Measurements from ENCODE around the gene TMEM141. TPM values are rescaled to one million over a fixed set of nuclear protein-coding genes. Genes with fewer than 3 reads are reported as not detected.
A peak's percentile ranks its signal among the peaks of the same experiment; 100 is the strongest.

TMEM141 gene
- total RNA-seq = 10 to 100 TPM; 28.1 to 33.9 TPM
- long read RNA-seq, donor 1, partial matches to known transcripts = 0 of 1 reads
- long read RNA-seq, donor 1, other reads (novel, unspliced or antisense) = 0 of 1 reads
- long read RNA-seq, donor 2, transcript TMEM141-201 (5 exons, 768 nt) = major isoform, 10 of 12 reads
- long read RNA-seq, donor 2, partial matches to known transcripts = 0 of 12 reads
- long read RNA-seq, donor 2, other reads (novel, unspliced or antisense) = 0 of 12 reads

GRCh38 chr9:136790640-136791515 lies at the start of gene TMEM141:
Gene TMEM141, plus strand, starts transcription at chr9:136791344. Its CDS starts 27 bp downstream, at chr9:136791371.
- DNase-seq (ENCODE audit: low spot score) = peak; percentile 100
- intact Hi-C loops (cut with DNase I) = loop anchor here in 1 of 2 donors (5.0 kb wide), 1 partner anchor 151 kb away; the partner anchor contains the start of gene FBXW5

- intact Hi-C loops (cut with DNase I) = no loop called here
- no peak for DNase-seq (ENCODE audit: low spot score)
Observed at GRCh38 chr9:136741883-136742571, 49.1 kb upstream of the TMEM141 start.

- DNase-seq (ENCODE audit: low spot score) = no peak
- intact Hi-C loops (cut with DNase I) = no loop called here
Observed at GRCh38 chr9:136742591-136743391, 48.4 kb upstream of the TMEM141 start, which contains the start of gene LCN10. Gene LCN10, minus strand, starts transcription at chr9:136742940. Its CDS starts 37 bp downstream, at chr9:136742903.

- intact Hi-C loops (cut with DNase I) = no loop called here
- no peak for DNase-seq (ENCODE audit: low spot score)
Observed at GRCh38 chr9:136743639-136744211, 47.4 kb upstream of the TMEM141 start.

- DNase-seq (ENCODE audit: low spot score) = no peak
- intact Hi-C loops (cut with DNase I) = loop anchor here in 1 of 2 donors (1.0 kb wide), 1 partner anchor 26 kb away; no protein-coding TSS in a partner anchor
Observed at GRCh38 chr9:136744773-136745172, 46.4 kb upstream of the TMEM141 start.

- no peak for DNase-seq (ENCODE audit: low spot score)
- intact Hi-C loops (cut with DNase I) = loop anchor here in 1 of 2 donors (1.0 kb wide), 1 partner anchor 25 kb away; no protein-coding TSS in a partner anchor
Observed at GRCh38 chr9:136745389-136746154, 45.6 kb upstream of the TMEM141 start.

GRCh38 chr9:136746155-136746490 lies 45.0 kb upstream of the TMEM141 start:
- no peak for DNase-seq (ENCODE audit: low spot score)
- intact Hi-C loops (cut with DNase I) = no loop called here

GRCh38 chr9:136746621-136747020 lies 44.5 kb upstream of the TMEM141 start:
- DNase-seq (ENCODE audit: low spot score) = no peak
- intact Hi-C loops (cut with DNase I) = no loop called here

DNA sequence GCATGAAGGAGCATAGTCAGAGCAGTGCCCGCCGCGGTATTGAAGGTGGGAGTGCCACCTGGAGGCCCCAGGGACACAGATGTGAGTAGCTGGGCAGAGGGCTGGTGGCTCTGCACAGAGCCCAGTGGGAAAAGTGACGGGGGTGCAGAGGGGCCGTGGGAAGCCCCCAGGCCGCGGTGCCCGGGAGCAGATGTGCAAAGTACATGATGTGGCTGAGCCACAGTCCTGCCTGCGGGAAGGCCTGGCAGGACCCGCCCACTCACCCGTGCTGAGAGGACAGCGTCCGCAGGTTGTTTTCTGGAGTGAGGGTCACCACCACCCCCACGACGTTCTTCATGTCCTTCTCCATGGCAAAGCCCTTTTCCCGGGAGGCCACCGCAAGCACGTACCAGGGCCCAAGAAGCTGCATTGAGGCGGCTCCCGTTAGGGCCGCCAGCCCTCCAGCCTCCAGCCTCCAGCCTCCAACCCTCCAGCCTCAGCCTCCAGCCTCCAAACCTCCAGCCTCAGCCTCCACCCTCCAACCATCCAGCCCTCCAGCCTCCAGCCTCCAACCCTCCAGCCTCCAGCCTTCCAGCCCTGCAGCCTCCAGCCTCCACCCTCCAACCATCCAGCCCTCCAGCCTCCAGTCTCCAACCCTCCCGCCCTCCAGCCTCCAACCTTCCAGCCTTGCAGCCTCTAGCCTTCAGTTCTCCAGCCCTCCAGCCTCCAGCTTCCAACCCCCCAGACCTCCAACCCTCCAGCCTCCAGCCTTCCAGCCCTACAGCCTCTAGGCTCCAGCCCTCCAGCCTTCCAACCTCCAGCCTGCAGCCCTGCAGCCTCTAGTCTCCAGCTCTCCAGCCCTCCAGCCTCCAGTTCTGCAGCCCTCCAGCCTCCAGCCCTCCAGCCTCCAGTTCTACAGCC lies 43.7 kb upstream of the TMEM141 start:
- no peak for DNase-seq (ENCODE audit: low spot score)
- intact Hi-C loops (cut with DNase I) = no loop called here

DNA sequence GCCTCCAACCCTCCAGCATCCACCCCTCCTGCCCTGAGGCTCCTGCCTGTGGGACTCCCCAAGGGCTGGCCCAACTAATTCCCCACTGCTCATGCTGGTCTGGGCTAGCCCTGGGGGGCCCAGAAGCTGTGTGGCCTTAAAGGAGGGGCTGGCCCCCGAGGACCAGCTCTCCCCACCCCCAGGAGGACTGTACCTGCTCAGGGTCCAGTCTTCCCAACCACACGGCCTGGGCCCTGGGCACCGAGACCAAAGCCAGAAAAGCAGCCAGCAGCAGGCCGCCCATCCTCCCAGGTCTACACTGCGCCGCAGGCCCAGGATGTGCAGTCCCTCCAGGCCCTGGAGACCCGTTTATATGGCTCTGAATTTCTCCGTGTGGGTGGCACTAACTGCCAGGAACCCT lies 42.9 kb upstream of the TMEM141 start, which contains the start of gene LCN6:
LCN6 (minus strand) TSS at position 325 of the 400 bp plus-strand sequence; CDS start at position 283, 42 bp downstream.
- DNase-seq (ENCODE audit: low spot score) = no peak
- intact Hi-C loops (cut with DNase I) = no loop called here

DNA sequence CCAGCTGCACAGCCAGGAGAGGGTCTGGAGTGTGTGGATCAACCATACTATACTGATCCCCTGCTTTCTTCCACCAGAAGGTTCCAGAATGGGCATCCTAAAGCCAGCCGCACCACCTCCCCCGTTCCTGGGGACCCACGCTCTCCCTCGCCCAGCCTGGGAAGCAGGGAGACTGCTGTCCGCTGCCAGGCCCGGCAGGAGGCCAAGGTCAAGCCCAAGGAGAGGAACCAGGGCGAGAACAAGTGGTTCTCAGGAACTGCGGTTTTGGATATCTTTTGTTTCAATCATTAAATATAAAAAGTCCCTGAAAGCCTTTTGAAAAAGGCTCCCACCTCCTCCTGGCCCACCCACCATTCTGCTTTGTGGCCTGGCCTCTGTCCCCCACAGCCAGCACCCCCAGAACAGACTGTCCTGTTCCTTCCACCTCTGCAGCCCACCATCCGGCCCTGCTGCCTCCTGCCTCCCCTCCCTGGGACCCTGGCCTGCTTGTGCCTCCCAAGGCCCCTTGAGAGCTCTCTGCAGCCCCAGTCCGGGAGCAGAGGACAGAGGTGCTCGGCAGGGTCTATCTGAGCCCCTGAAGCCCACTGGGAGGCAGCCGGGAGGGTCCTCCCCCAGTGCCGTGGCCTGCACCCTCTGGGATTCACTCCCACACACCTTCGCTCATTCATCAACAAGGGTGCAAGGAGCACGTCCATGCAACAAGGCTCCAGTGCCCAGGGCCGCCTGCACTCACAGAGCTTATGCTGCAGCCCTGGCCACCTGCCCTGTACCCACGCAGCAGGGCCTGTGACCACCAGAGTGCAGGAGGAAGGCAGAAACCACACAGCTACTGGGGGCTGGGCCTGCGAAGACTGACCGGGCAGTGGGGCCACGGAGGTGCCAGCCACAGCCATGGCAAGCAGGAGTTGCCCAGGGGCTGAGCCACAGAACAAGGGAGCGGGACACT lies 42.2 kb upstream of the TMEM141 start:
- no peak for DNase-seq (ENCODE audit: low spot score)
- intact Hi-C loops (cut with DNase I) = no loop called here

DNA sequence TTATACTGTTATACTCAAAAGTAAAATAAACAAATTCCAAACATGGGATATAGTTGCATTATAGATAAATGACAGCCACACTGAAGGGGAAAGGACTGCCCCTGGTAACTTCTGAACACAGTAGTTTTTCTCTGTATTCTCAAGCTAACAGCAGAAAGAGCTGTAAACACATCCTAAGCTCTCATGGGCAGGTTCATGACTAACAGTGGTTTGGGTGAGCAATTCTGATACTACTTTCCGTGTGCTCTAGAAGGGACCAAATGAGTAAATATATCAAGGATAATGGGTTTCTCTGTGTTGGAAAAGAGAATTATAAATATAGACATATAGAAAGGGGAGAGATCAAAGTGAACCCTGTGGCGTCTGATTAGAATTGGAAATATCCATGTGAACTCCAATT lies 40.6 kb upstream of the TMEM141 start:
- intact Hi-C loops (cut with DNase I) = no loop called here
- DNase-seq (ENCODE audit: low spot score) = no peak

DNA sequence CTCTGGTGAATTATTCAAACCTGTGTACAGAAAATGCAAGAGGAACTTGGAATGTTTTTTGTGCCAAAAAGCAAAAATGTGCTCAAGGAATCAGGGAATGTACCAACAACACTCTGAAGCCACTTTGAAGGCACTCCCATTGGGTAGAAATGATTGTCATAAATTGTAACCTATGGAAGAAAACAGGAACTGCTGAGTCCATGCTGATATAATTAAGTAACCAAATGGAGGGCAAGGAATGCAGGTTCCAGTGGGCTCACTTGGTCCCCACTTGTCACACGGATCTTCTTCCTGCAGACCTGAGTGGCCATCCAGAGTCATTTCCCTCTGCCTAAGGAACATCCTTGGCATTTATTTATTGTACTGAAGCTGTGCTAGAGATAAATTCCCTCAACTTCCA lies 39.9 kb upstream of the TMEM141 start:
- DNase-seq (ENCODE audit: low spot score) = no peak
- intact Hi-C loops (cut with DNase I) = no loop called here

- DNase-seq (ENCODE audit: low spot score) = no peak
- intact Hi-C loops (cut with DNase I) = no loop called here
Observed at GRCh38 chr9:136751814-136752213, 39.3 kb upstream of the TMEM141 start.

DNA sequence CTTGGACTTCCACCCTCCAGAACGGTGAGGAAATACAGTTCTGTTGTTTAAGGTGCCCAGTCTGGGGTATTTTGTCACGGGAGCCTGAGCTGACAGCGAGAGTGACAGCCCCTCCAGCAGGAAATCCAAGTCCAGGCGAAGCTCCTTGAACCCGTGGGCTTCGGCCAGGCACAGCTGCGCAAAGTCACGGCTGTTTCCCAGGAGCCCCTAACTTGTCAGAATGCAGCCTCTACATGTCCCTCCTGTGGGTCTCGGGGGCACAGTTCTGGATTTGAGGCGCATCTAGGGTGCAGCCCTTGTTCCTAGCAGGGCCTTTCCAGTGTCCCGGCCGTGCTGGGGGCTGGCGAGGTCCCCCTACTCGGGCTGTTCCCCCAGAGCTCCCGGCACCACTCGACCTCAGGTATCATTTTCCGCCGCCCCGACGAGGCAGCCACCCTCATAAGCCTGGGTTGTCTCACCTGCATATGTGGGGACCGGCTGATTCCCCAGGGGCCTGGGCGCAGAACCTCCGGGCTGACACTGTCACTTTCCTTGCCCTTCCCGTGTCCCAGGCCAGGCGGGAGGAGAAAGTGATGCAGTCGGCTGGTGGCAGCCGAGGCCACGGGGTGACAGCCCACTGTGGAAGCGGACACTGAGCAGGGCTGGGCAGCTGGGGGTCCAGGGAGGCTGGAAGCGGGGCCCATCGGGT lies 37.6 kb upstream of the TMEM141 start:
- intact Hi-C loops (cut with DNase I) = no loop called here
- no peak for DNase-seq (ENCODE audit: low spot score)
